HG03135 (cell line): ENCODE measurements around the gene VAC14.

Experiments used
- ATAC-seq: cut with Tn5 transposase; IDR thresholded peaks from one replicate; pipeline ENCODE4 v1.9.1; 2021; ENCODE audit warnings: mild to moderate bottlenecking, moderate library complexity; ENCODE audit not compliant: unreplicated experiment

The VAC14 gene

DNA sequence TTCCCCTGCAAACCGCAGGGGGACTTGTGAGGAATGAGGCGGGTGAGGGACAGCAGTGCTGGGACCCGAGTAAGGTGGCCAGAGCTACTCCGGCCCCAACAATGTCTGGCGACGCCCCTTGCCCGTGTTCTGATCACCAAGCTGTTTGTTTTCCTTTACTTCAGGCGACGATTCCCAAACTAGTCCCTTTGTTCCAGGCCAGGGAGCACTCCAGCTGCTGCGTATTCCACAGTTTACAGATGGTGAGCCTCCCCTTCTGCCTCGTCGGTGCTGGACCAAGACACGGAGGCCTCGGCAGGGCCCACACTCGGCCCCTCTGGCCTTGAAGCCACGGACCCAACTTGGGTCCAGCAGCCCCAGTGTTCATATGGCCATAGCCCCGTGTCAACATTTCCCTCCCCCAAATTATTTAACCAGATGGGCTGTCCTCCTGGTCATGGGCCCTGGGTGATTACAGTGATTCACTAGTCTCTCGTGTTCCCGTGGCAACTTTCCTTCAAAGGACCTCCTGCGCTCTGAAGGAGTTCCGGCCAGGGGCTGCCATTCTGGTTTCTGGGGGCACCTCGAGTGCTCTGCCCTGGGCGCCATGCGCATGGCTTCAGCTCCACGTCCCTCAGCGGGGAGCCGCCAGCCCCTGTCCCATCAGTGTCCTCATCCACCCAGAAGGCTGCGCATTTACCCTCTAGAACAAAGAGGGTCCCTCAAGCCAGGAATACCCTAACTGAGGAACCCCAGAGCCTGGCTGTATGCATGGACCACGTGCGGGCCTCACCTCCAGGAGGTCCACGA, 90.3 kb downstream of the VAC14 start:
- no peak for ATAC-seq

DNA sequence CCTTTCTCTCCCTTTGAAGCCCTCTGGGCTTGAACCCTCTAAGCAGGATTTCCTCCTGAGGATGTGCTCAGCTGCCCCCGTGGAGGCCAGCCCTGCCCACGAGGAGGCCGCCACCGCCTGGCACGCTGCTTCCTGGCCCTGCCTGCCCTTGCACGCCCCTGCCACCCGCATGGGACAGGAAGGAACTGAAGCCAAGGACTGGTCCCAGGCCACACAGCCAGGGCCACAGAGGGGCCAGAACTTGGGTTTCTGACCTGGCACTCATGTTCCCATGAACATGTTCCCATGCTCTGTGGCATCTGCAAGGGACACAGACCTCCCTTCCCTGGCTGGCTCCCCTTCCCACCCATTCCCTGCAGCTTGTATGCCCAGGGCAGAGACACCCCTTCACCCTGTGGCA, 91.0 kb downstream of the VAC14 start:
- no peak for ATAC-seq

DNA sequence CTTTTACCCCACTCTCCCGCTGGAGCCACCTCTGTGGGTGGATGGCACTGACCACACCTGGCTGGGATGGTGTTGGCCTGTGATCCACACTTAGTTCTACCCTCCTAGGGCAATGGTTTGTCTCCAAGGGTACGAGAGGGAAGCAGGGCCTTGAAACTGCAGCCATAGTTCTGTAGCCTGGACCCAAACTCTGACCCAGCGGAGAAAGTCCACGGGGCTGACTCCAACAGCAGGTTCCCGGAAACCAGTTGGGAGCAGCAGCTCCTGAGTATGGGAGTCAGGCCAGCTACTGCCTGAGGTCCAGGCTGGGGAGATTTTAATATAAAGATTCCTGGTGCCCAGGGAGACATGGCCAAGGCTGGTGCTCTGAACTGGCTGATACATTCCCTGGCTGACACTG, 91.5 kb downstream of the VAC14 start:
- no peak for ATAC-seq

- ATAC-seq, result no peak
Observed at GRCh38 chr16:70708366-70709246, 92.4 kb downstream of the VAC14 start.

GRCh38 chr16:70706948-70707465, 94.0 kb downstream of the VAC14 start:
- no peak for ATAC-seq

GRCh38 chr16:70705056-70705455, 95.9 kb downstream of the VAC14 start:
- no peak for ATAC-seq

DNA sequence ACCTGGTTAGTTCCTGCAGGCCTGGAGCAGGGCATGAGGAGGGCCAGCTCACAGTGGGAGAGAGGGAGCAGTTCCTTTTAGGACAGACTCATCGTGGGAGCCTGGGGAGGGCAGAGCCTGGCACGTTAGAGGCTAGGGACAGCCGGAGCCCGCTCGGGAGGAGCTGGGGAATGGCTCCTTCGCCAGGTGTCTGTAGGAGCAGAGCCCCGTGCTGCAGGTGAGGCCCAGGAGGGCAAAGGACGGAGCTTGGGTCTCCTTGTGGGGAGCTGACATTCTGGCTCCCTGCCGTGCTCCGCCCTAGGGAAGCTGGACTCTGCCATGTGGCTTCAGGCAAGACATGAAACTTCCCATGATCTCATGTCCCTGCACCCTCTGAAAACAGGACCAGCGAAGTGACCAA, 96.4 kb downstream of the VAC14 start:
- ATAC-seq, result no peak

GRCh38 chr16:70703835-70704381, 97.0 kb downstream of the VAC14 start:
- ATAC-seq, result no peak

GRCh38 chr16:70703041-70703834, 97.7 kb downstream of the VAC14 start:
- ATAC-seq, result no peak

DNA sequence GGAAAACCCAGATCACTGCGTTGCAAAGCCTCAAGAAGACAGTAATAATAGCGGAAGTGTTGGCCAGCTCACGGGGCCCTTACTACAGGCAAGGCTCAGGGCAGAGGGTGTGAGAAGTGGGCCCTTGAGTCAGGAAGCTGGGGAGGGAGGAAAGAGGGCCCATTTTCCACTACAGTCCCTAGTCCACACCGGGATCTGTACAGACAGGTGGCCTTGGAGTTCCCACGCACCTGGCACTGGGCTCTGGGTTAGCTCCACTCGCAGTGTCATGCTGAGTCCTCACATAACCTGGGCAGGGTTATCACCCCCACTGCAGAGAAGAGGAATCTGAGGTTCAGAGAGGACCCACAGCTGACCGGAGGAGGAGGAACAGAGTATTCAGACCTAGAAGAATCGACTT, 98.3 kb downstream of the VAC14 start:
- no peak for ATAC-seq

DNA sequence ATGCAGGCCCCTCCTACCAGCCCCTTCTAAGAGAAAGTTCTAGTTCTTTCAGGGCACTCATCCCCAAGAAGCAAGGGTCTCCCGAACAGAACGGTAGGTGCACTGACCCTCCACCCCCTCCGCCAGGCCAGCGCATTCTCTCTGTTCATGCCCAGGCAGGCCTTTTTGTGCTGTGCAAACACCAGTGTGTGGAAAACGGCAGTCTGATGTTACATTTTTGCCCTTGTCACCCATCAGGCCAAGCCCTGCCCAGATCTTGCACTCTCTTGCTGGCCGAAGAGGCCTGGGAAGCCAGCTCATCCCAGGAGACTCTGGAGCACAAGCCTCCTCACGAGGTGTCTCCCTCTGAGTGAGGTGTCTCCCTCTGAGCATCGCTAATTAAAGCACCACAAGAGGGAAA, 99.0 kb downstream of the VAC14 start:
- no peak for ATAC-seq

GRCh38 chr16:70701596-70701995, 99.4 kb downstream of the VAC14 start:
- no peak for ATAC-seq

DNA sequence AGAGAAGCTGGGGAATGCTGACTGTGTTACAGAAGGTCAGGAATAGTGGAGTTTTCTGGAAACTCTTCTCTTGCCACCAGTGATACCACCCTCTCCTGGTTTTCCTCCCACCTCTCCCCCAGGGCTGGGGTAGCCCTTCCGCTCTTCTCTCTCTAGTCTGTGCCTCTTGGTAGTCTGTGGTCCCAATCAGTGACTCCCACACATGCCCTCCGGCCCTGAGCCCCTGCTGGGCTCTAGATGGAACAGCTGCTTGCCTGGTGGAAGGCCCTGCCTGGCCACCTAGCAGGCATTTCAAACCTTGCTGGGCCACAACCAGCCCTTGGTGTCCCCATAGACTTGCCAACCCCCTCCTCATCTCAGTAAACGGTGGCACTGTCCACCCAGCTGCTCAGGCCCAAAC, 99.9 kb downstream of the VAC14 start:
- no peak for ATAC-seq

DNA sequence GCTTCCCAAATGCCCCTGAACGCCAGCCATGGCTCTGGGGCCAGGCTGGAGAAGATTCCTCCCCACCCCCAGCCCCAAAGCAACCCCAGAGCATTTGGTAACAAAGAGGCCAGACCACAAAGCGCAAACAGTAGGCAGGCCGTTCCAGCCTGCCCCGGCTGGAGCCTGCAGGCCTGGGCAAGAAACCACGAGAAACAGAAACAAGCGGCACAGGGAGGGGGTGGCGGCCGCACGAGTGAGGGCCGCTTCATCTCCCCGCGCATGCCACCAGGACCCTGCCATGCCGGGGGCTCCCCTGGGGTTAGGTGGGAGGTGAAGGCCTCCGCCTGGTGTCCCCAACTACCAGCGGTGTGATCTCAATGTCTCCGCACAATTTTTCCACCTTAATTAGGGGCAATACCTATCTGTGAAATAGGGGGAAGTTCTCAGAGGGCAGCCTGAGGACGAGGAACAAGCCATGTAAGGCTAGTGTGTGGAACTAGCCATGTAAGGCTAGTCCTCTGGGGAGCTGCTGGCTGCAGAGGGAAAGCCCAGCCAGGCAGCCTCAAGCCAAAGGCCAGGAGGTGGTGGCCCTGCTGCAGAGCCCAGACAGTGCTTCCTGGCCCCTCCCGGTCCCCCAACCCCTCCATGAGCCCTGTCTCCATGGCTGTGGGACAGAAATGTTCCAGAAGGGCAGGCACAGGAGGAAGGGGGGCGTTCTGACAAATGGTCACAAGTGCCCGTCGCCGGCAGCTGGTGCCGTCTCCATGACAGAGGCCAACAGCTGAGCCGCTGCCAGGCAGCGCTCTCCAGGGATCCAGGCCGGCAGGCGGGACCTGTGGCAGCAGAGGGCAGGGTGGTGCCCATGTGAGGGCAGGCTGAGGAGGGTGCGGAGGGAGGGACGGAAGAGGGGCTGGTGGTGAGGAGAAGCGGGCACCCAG, 100.6 kb downstream of the VAC14 start:
- ATAC-seq, result no peak

- ATAC-seq, result no peak
Observed at GRCh38 chr16:70699696-70700095, 101.3 kb downstream of the VAC14 start.

GRCh38 chr16:70698901-70699300, 102.1 kb downstream of the VAC14 start:
- ATAC-seq, result no peak

DNA sequence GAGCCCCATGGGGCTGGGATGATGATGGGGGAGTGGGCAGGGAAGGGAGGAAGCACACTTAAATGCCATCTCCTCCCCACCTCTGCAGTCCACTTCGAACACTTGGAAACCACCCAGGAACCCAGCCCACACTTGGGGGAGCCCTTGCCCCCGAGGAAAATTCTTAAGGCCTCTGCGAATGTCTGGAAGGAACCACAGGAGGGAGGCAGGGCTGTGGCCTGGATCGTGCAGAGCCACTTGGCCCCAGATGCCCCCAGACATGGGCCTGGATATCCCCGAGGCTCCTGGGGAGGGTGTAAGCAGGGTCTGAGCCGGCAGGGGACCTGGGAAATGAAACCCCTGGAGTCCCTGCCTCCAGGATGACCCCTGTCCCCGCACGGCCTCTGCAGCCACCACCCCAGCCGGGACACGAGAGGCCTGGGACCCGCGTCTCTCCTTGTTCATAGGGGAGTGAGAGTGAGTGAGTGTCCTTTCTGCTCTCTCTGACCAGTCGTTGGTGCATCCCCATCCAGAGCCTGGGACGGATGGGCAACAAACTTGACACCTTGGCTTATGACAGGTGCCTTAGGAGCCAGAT, 103.3 kb downstream of the VAC14 start:
- no peak for ATAC-seq

DNA sequence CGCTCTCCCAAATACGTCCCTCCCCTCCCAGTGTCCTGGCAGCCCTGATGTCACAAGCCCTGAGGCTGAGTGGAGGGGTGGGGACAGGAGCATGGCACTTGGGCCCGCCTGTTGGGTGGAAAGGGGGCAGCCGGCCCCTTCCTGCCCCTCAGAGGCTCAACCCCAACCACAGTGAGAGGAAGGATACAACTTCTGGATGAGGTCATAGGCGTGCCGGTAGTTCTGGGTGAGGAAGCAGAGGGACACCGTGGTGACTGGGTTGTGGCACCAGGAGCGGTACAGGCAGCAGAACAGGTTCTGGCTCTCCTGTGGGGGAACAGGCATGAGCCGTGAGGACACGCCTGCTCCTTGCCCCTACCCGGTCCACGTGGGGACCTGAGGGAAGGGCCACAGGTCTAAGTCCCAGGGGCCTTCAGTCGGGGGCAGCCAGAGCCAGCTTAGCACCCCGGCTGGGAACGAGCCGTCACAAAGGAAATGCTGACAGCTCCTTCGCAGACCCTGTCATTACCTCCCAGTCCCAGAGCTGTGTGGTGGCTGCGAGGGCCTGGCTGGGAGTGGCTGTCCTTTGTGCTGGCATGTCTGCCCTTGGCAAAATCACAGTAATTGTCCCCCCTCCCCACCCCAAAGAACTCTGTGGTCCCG, 103.9 kb downstream of the VAC14 start:
- ATAC-seq, result no peak

GRCh38 chr16:70696355-70696754, 104.6 kb downstream of the VAC14 start:
- no peak for ATAC-seq
